GM18499 (cell line): ENCODE results near the gene SNAPIN.

ENCODE experiments used
- ATAC-seq: cut with Tn5 transposase; IDR thresholded peaks from one replicate; pipeline ENCODE4 v1.9.1; 2021; ENCODE audit warnings: moderate number of reproducible peaks; ENCODE audit not compliant: insufficient read depth, unreplicated experiment

The SNAPIN gene, protein sequence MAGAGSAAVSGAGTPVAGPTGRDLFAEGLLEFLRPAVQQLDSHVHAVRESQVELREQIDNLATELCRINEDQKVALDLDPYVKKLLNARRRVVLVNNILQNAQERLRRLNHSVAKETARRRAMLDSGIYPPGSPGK

GRCh38 chr1:153658400-153659174 is at the start of gene SNAPIN:
Gene SNAPIN (plus strand): TSS chr1:153658703. CDS start chr1:153658744, 41 bp downstream.
- ATAC-seq: no peak

DNA sequence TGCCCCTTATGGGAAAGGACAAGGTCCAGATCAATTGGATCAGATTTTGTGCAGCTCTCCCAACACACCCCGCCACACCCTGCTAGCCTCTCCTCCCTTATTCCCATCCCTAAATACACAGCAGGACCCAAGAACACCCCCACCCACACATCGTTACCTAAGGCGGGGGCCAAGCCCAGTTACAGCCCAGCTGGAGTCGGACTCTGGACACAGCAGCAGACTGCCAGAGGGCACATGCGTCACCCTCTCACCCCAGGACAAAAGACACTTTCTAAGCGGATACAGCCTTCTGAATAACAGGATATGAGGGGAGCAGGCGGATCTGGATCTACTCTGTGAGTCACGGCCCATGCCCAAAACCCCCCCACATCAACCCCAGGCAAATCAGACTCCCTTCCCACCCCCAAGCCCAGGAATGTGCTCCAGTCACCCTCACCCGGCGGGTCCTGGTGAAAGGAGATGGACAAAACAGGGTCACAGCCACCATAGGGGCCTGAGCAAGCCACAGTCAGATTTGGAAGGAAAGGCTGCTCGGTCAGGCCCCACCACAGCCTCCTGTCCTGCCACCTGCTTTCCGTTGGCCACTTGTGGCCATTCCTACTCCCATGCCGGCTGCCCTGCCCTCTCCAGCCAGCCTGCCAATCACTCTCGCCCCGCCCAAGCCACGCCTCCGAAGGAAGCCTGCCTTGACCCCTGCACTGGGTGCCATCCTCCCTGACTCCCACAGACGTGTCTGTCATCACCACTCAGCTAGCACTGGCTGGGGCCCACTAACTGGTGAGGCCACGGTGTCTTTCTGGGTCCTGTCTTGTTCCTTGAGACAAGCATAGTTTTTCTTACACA is 49.5 kb upstream of the SNAPIN start:
- ATAC-seq: no peak

- no peak for ATAC-seq
Measured at GRCh38 chr1:153609585-153609907, 49.0 kb upstream of the SNAPIN start.

- no peak for ATAC-seq
Measured at GRCh38 chr1:153610334-153610733, 48.2 kb upstream of the SNAPIN start.

DNA sequence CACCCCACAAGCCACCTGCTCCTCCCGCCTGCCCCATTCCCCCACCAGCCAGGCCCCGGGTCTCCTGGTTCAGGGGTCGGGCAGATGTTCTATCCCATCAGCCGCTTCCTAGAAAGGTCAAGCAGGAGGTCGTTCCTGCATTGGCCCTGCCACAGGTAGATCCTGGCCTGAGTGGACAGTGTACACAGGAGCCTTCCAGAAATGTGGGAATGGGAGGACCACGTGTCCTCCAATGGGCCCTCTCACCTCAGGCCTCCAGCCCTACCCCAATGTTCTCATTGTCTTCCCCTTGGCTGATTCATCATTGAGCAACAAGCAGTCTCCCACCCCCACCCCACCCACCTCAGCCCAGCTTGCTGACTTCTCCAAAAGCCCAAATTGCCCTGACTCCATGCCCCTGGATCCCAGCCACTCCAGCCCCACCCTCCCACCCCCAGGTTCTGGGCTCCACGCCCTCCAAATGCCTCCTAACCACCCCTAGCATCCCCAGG is 47.6 kb upstream of the SNAPIN start:
- ATAC-seq: no peak

DNA sequence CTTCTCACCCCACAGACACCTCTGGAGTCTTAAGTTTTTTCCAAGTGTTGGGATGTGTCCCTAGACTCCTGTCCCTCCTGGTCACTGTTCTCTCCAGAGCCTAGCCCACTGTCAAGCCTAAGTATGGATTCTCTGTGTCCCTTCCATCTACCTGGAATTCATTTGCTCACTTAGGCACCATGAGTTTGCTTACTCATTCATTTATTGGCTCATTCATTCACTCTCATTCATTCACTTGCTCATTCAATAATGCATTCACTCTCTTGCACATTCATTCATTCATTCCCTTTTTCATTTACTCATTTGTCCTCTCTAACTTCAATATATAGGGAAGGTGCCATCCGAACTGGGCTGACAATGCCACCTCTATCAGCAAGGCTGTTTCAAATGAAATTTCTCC is 47.1 kb upstream of the SNAPIN start:
- no peak for ATAC-seq

GRCh38 chr1:153612111-153612754 is 46.3 kb upstream of the SNAPIN start:
- ATAC-seq: no peak

DNA sequence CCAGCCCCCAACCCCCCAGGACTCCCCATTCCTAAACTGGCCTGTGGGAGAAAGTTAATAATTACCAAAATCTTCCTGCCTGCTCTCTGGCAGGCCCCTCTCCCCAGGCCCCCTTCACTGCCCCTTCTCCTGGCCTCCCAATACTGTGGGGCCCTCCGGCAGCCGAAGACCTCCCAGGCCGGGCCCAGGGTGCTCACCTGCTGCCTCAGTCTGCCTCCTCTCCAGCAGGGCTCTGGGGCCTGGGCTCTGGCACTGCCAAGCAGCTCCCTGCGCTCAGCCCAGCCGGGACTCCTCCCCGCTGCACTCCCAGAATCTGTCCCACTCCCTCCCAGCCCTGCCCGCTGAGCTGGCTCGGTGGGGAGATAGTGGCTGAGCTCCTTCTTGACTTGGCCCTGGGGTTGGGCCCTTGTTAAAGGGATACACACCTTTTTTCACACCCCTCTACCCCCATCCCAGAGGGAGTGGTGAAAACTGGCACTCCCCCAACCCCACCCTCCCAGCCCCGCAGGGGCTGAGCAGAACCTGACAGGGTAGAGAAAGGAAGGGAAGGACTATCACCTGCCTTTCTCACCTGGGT is 45.7 kb upstream of the SNAPIN start, which contains the start of gene S100A16:
Gene S100A16 (minus strand): TSS at position 383 of the 577 bp plus-strand sequence. CDS start 4,986 bp downstream, outside the sequence.
- ATAC-seq: no peak

GRCh38 chr1:153613406-153613805 is 45.1 kb upstream of the SNAPIN start:
- no peak for ATAC-seq

GRCh38 chr1:153614189-153614900 is 44.2 kb upstream of the SNAPIN start:
- ATAC-seq: no peak

DNA sequence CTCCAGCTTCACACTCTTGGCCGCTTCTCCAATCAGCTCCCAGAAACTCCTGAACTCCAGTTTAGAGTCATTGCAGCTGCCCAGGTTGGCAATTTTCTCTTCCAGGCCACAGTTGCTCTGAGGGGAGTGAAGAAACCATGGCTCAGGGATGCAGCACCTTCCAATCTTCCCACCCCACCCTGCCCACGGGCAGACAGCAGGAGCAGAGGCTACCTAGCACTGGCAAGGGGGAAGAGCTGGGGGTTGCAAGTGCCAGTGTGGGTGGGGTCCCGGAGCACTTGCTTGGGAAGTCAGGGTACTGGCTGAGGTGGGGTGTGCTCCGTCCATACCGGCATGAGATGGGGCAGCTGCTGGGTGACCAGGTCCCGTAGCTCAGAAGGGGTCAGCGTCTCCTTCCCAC is 43.6 kb upstream of the SNAPIN start:
- ATAC-seq: no peak

GRCh38 chr1:153615406-153615805 is 43.1 kb upstream of the SNAPIN start:
- ATAC-seq: no peak

DNA sequence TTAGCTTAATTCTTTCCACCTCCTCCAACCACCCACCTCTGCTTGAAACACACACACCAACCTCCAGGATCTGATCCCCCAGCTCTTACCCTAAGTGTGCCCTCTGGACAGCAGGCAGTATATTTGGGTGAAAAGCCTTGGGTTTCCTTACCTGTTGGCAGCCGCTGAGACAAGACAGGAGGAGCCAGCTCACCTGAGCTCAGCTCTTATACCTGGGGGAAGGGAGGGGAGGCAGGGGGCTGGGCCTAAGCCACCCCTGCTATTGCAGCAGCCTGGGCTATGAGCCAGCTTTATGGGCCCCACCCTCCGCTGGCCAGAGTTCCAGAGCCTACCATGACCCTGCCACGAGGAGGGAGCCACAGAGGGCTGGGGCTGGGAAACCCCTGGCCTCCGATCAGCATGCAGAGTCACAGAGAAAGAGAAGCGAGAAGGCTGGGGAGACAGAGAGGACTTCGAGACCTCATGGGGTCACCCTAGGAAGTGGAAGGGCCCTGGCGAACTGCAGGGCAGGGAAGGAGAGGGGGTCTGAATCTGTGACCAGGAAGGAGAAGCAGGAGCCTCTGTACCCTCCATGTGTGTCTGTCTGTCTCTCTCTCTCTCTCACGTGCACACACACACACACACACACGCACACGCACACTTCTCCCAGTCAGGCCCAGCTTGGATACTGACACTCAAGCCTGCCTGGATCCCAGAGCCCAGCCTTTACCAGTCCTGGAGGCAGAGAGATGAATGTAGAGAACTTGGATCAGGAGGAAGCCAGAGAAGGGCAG is 42.2 kb upstream of the SNAPIN start, which contains the start of gene S100A14:
Gene S100A14 (minus strand): TSS at position 182 of the 773 bp plus-strand sequence. CDS start 467 bp downstream, outside the sequence.
- ATAC-seq: no peak

- no peak for ATAC-seq
Measured at GRCh38 chr1:153616917-153617311, 41.6 kb upstream of the SNAPIN start.

- ATAC-seq: no peak
Measured at GRCh38 chr1:153617663-153618062, 40.8 kb upstream of the SNAPIN start.

DNA sequence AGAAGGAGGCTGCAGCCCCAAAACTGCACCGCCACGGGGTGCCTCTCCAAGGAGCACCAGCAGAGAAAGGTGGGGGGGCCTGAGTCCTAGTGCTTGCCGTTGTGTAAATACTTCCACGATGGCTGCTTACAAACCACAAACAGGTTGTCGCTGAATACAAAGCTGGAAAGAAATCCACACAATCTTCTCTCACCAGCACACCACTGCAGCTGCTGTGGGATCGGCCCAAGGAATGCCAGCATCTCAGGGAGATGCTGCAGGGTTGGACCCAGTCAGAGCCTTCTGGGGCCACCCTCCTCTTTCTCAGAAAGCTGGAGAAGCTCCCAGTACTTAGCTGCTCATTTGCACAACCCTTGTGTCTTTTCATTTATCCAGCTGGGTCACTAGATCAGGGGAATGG is 39.3 kb upstream of the SNAPIN start:
- ATAC-seq: no peak

- no peak for ATAC-seq
Measured at GRCh38 chr1:153623101-153623500, 35.4 kb upstream of the SNAPIN start.

DNA sequence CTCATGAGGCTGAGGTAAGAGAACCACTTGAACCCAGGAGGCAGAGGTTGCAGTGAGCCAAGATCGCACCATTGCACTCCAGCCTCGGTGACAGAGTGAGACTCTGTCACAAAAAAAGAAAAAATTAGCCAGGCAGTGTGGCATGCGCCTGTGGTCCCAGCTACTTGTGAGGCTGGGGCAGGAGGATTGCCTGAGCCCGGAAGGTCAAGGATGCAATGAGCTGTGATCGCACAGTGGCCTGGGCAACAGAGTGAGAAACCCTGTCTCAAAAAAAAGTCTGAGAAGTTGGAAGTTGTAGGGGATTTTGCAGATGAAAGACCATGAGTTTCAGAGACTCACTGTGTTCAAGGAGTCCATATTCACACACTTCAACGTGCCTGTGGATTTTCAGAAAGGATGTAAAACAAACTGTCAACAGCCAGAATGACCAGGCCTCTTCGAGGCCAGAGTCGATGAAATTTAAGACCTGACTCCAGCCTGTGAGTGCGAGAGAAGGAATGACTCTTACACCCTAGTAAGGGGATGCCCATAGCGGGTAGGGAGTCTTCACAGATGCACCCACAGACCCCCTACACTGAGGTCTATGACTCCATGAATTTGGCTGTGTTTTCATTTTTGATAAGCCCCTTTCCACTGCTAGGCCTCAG is 33.4 kb upstream of the SNAPIN start:
- ATAC-seq: no peak
